Measurements from ENCODE around the gene BAZ2B.

- TF ChIP-seq, protein P1, sequence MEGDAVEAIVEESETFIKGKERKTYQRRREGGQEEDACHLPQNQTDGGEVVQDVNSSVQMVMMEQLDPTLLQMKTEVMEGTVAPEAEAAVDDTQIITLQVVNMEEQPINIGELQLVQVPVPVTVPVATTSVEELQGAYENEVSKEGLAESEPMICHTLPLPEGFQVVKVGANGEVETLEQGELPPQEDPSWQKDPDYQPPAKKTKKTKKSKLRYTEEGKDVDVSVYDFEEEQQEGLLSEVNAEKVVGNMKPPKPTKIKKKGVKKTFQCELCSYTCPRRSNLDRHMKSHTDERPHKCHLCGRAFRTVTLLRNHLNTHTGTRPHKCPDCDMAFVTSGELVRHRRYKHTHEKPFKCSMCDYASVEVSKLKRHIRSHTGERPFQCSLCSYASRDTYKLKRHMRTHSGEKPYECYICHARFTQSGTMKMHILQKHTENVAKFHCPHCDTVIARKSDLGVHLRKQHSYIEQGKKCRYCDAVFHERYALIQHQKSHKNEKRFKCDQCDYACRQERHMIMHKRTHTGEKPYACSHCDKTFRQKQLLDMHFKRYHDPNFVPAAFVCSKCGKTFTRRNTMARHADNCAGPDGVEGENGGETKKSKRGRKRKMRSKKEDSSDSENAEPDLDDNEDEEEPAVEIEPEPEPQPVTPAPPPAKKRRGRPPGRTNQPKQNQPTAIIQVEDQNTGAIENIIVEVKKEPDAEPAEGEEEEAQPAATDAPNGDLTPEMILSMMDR (IDR thresholded peaks at IDR 0.05), result no peak
- no peak for TF ChIP-seq POLR2A (IDR thresholded peaks at IDR 0.05)
Measured at GRCh38 chr2:159550231-159550630, 66.1 kb downstream of the BAZ2B start.

All from testis (tissue), 2 donors.